NCI-H187 treated with DMSO at 0.1 percent for 48 hours (cell line): ENCODE results near the gene TUBGCP6.
"Not testable (repeated sequence)": the region's sequence is repeated elsewhere in the genome, so short reads cannot be mapped to it uniquely, and the experiment has no call there.

Experiments
- DNase-seq: peaks from one replicate; lab custom pipeline; 2025; lab: John Stamatoyannopoulos, UW

Gene TUBGCP6

DNA sequence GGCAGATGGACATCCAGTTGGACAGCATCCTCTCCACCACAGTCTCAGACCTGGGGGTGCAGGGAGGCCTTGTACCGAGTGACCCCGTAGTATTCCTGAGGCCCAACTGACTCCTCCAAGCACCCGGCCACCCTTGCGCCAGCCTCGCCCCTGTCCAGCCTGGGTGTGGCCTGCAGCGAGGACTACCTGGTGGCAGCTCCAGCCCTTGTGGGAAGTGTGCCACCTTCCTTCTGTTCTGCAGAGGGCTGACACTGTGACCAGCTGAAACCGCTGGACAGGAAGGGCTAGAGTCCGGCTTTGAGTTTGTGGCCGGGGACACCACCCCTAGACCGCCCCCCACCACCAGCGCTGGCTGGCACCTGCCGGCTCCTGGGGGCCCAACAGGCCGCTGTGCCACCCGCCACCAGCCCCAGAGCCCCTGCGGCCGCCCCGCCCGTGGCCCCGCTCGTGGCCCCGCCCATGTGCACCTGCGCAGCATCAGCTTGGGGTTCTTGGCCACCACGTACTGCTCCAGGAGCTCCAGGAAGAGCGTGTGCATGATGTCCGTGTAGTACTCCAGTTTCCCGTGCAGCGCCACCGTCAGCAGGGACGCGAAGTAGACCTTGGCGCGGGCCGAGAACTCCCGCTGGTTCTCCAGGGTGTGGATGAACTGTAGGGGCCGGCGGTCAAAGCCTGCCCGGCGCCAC is 35.3 kb upstream of the TUBGCP6 start:
- DNase-seq, result no peak

DNA sequence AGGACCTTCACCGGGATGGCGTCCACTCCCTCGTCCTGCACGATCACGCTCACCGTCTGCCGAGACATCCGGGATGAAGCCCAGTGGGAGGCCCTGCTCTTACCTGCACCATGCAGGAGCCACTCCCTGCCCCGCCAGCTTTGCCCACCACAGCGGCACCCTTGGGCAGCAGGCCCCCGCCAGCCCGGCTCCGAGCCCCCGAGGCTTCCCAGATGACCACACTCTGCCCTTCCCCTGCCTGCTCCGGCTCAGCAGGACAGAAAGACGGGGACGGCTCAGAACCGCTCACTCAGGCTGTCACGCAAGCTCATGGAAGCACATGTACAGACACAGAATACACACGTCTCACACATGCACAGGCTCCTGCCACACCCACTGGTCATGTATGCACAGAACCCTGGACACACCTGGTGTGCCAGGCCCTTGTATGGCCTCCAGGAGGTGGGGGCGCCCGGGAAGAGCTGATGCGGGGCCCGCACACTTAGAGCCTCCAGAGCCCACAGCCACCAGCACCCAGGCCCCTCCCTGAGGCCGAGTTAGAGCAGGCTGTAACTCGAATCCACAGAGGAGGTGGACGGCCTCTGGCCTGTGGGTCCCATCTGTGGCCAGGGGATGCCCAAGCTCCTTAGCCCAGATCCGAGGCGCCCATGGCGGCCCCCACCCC is 34.3 kb upstream of the TUBGCP6 start:
- no peak for DNase-seq

DNA sequence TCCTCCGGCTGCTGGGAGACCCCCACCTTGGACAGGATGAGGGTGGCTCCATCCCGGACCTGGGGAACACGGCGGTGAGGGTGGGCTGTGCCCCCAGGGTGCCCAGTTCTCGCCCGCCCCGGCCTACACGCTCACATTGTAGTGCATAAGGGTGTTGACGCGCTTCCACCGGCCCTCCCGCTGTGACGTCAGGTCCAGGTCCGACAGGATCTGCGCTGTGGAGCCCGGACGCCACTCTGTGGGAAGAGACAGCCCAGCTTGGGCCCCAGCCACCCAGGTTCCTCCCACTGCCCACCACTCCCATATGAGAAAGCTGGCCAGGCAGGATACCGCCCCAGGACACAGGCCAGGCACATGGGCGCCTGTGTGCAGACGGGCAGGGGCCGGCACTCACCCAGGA is 33.6 kb upstream of the TUBGCP6 start:
- DNase-seq, result no peak

DNA sequence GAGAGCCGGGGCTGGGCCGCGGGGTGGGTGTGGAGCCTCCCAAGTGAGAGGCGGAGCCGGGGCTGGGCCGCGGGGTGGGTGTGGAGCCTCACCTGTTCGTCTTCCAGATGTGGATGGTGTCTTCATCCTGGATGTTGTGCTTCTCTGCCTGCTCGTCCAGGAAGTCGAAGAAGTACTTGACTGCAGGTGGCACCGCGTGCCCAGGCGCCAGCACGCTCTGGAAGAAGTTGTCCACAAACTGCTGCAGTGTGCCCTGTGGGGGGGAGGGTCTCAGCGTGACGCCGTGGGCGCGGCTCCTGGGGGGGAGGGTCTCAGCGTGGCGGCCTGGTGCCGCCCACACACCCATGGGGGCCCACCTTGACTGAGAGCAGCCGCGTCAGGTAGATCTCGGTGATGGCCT is 32.9 kb upstream of the TUBGCP6 start:
- DNase-seq, result no peak

DNA sequence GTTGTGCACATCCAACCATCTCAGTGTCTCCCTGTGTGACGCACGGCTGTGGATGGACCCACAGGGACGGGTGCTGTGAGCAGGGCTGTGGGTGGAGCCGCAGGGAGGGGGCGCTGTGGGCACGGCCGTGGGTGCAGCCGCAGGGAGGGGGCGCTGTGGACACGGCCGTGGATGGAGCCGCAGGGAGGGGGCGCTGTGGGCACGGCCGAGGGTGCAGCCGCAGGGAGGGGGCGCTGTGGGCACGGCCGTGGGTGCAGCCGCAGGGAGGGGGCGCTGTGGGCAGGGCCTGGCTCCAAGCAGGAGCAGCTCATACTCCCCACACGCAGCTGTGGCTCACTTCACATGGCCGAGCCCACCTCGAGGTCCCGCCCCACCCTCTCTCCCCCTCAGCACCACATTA is 31.3 kb upstream of the TUBGCP6 start:
- DNase-seq, result no peak

DNA sequence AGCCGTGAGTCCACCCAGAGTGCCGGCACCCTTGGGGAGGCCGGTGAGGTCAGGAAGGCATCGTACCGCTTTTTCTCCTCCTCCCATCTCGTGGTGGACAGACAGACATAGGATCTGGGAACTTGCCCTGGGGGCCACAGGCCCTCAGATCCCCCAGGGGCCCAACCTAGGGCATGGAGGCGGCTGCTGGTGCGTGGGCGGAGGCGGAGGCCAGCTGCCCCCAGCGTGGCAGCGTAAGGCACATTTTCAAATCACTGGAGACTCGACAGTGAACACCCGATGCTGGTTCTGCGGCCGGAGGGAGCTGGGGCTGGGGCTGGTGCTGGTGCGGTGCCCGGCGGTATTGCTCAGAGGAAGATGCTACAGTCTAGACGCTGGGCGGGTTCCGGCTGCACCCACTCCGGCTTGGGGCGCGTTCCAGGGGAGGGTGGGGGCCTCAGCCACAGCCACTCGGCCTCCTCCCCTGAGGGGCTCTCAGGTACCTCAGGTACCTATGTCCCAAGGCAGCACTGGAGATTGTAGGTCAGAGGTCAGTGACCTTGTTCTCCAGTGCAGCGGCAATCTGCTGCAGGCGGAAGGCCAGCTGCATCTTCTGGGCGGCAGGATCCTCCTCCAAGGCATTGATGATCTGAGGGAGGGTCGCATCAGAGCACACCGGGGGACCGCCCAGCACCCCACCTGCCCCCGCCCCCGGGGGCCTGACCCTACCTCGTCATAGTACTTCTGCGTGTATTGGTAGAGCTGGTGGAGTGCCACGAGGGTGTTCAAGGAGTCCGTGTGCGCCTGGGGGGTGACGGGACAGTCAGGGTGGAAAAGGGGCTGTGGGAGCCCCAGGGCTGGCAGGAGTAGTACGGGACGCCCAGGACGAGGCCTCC is 30.6 kb upstream of the TUBGCP6 start:
- DNase-seq, result no peak

DNA sequence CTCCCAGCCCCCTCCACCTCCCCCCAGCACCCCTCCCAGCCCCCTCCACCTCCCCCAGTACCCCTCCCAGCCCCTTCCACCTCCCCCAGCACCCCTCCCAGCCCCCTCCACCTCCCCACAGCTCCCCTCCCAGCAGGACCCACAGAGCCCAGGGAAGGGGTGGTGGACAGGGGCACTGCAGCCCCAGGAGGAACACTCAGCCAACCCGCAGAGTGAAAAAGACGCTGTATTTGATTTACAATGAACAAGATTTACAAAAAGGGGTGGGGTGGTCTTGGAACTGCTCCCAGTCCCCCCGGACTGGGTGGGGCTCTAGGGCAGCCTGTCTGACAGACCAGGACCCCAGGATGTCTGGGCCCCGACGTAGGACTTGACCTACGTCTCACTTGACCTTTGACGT is 29.9 kb upstream of the TUBGCP6 start:
- DNase-seq, result no peak

DNA sequence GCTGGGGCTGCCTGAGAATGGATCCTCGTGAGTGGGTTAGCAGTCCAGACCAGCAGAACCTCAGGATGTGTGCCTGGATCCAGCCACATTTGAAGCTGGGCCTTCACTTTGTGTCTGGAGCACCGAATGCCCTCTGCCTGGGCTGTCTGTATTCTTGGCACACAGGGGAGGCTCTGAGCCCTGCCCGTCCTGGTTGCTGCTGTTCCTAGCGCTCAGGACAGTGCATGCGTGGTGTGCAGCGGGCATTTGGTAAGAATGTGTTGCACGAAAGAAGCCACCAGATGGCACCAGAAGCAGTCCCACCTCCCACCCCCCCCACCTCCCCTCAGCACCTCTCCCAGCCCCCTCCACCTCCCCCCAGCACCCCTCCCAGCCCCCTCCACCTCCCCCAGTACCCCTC is 29.5 kb upstream of the TUBGCP6 start:
- DNase-seq, result no peak

DNA sequence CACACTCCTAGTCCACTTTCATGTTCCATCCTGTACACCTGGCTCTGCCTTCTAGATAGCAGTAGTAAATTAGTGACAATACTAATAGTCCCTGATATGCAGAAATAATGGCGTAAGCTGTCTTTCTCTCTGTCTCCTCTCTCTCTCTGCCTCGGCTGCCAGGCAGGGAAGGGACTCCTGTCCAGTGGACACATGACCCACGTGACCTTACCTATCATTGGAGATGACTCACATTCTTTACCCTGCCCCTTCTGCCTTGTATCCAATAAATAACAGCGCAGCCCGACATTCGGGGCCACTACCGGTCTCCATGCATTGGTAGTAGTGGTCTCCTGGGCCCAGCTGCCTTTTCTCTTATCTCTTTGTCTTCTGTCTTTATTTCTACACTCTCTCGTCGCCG is 29.0 kb upstream of the TUBGCP6 start:
- not testable (repeated sequence) for DNase-seq

DNA sequence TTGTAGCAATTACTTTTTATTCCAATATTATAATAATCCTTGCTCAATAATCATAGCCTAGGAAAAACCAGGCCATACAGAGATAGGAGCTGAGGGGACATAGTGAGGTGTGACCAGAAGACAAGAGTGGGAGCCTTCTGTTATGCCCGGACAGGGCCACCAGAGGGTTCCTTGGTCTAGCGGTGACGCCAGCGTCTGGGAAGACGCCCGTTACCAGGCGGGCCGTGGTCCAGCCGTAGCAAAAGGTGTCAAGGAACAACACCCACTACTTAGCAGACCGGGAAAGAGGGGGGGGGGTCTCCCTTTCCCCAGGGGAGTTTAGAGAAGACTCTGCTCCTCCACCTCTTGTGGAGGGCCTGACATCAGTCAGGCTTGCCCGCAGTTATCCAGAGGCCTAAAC is 28.5 kb upstream of the TUBGCP6 start:
- not testable (repeated sequence) for DNase-seq

DNA sequence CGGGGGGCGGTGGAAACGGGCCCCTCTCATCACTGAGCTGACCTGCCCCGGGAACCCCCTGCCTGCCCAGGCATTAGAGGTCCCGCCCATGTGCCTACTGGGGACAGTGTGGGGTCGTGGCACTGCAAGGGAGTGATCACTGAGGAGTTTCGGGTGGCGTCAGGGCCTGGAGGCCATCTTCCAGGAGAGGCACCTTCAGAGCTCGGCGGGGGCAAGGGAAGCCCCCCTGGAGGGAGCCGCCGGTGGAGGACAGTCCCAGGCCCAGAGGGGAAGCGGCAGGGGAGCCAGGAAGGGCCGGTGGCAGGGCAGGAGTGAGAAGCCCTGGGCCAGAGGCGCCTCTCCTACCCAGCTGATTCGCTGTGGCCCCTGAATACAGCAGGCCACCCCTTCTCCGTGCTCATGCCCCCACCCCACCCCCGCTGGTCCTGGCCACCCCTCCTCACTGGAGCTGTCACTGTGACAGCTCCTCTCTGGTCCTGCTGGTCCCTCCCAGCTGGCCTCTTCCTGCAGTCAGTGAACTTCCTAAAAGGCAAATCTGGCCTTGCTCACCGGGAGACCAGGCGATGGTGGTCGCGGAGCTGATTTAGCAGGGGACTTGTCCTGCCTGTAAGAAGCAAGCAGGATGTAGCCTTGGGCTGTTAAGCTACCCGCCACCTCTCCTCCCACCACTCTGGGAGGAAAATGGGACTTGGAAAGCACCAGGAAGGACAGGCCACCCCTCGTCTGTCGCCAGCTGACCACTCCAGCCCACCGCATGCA is 27.4 kb upstream of the TUBGCP6 start:
- DNase-seq, result no peak

DNA sequence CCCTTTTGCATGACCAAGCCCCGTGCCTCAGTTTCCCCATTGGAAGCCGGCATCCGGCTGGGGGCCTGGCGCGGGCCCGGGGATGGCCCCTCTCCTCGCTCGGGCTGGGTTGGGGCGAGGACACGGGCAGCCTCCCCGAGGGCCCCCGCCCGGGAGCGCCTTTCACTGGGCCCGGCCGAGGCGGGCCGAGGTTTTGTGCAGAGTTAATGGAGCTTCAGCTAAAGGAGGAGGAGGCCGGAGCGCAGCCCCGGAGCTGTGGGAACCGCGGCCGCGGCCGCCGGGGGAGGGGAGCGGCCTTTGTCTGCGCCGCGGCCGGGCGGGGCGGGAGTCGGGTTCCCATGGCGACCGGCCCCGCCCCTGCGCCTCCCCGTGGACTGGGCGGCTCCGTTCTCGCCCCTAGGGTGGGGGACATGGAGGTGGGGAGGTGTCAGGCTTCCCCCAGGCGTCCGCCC is 26.7 kb upstream of the TUBGCP6 start:
- DNase-seq, result no peak

DNA sequence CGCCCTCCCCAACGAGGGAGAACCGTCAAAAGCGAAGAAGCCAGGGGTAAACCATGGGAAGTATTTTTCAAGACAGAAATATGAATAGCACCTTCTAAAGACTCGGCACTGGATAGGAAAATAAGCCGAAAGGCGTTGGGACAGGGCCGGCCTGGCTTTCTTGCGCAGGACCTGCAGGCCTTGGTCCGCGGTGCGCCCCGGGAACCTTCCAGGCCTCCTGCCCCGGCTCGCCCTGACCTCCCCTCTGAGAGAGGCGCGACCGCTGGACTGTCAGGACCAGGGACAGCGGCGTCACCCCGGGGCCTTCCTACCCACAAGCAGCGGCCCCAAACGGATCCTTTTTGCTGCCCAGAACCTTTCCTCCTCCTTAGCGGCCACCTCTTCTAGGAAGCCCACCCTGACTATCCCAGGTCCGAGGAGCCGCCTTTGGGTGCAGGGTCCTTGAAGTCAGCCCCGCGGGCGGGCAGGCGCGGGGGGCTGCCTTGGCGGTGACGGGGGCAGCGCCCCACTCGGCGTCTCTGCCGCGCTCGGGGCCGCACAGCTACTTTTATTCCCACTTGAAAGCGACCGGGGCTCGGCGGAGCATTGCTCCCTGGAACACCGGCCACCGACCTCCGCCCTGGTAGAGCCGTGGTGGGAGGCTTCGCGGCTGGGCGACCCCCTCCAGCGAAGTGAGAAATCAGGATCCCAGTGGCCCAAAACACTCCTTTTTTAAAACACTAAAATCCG is 26.0 kb upstream of the TUBGCP6 start:
- DNase-seq, result no peak

DNA sequence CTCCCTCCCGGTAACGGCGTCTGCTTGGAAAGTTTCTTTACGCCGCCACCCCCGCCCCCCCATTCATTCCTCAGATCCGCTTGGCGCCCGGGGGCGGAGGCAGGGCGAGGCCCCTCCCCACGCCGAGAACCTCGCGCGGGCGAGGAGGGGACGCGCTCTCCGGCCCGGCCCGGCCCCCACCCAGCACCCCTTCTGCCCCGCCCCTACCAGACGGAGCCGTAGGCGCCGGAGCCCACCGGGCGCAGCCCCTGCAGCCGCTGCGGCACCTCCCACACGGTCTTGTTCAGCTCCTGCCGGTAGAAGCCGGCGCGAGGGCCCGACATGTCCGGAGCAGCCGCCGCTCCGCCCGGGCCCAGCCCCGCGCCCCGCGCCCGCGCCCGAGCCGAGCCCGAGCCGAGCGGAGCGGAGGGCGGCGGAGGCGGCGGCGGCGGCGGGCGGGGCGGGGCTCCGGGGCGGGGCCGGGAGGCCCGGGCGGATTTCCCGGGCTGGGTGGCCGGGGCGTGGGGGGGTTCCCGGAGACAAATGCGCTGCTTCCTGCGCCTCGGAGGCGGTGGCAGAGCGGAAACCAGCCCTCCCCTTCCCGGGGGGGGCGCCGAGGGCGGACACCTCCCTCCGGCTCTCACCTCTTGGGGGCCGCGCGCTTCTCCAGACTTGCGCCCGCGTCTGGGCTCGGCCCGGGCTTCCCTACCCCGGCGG is 25.3 kb upstream of the TUBGCP6 start, which contains the start of gene MAPK11:
MAPK11 (minus strand) TSS at position 411 of the 696 bp plus-strand sequence; CDS start at position 323, 88 bp downstream.
- DNase-seq, result no peak

DNA sequence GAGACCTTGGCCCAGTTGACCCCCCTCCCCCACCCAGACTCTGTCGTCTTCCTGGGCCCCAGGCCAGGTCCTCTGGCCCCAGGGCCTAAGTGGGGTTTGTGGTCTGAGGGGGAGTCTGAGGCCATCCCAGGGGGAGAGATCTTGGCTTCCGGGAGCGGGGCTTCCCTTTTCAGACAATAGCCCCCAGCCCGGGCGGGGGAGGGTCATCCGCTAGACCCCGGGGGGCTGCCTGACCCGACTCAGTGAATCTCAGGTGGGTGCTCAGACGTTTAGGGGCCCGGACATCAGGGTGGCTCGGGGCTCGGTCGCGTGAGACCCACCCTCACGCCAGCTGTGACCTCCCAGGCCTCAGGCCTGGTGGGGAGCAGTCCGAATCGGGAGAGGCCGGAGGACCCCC is 24.7 kb upstream of the TUBGCP6 start:
- no peak for DNase-seq

DNA sequence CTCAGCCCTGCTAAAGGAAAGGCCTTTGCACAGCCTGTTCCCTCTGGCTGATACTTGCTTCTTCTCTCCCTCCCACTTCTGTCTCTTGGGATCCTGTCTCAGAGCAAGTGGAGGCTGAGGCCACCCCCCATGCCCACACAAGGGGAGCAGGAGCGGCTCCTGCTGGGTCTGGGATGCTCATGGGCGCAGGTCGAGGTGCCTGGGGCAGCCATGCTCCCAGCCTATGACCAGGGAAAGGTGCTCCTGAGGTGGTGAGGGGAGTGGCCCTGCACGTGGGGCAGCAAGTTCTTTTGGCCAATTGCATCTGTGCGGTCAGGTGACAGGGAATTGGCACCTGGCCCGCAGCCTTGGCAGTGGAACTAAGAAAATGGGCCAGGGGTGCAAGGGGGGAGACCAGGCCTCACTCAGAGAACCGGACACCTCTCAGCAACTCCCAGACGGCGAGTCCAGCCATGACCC is 23.9 kb upstream of the TUBGCP6 start:
- no peak for DNase-seq

DNA sequence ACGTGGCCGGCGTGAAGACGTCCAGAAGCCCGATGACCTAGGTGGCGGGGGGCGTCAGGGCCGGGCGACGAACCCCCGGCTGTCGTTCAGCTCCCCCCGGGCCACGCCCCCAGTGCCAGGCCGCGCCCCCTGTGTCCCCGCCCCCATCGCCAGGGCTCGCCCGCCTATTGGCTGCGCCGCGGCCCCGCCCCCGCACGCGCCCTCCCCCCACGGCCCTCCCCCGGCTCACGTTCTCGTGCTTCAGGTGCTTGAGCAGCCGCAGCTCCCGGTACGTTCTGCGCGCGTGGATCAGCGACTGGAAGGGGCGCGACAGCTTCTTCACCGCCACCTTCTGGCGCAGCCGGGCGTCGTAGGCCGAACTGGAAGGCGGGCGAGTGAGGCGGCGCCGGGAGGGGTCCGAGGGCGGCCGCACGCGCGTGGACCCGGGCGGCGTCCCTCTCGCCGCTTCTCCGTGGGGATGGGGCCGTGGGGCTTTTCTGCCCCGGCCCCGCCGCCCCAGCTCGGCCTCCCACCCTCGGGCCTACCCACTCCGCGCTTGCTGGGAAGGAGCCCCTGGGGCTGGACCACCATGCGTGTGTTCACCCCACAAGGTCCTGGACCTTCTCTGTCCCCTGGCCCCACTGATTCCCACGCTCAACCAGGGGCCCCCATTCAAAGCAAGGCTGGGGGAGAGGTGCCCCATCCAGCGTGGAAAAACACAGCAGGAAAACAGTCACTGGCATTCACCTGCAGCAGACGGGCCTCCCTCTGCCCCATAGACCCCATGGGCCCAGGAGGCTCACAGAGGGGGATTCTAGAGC is 23.0 kb upstream of the TUBGCP6 start:
- DNase-seq, result no peak

DNA sequence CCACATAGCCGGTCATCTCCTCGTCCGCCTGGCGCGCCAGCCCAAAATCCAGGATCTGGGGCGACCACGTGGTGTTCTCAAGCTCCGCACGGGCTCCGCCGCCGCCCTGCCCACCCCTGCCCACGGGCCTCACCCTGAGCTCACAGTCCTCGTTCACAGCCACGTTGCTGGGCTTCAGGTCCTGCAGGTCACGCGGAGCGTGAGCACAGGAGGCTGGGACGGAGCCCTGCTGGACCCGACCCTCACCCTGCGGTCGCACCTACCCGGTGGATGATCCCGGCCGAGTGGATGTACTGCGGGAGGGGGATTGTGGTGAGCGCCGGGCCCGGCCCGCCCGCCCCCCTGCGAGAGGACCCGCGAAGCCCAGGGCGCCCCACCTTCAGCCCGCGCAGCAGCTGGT is 22.2 kb upstream of the TUBGCP6 start:
- no peak for DNase-seq

DNA sequence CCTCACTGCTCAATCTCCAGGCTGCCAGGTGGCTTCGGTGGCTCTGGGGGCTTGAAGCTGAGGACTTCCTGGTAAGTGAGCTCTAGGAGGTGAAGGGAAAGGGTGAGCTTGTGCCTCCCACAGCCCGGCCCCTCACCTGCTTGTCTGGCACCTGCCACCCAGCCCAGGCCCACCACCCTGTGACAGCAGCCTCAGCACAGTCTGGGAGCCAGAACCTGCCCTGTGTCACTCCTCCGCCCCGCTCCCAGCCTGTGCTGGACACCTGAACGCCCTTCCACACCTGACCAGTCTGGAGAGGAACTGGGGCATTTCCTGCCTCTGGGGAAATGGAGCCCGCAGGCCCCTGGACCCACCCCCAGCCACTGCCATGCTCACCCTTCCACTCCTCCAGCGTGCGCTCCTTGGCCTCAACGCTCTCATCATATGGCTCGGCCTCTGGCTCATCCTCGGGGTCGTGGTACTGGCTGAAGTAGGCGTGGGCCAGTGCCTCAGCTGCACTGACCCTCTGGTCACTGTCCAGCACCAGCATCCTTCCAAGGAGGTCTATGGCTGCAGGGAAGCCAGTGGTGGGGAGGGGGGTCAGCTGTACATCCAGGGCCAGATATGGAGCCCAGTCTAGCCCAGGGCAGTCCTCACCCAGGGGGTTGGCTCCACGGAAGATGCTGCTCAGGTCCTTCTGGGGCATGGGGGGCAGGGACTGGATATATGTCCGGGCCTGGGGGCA is 20.3 kb upstream of the TUBGCP6 start:
- no peak for DNase-seq
